HepG2 (cell line): ENCODE results near the gene FCRLA. TPM values are rescaled to one million over a fixed set of nuclear protein-coding genes. Genes with fewer than 3 reads are reported as not detected.

ENCODE experiments used
- NFKBIZ ChIP-seq: IDR thresholded peaks from 2 replicates; pipeline ENCODE4 v1.6.1; 2018; ENCODE audit warnings: missing genetic modification reagents, missing compliant biosample characterization
- SCMH1 ChIP-seq: sonication (generic); formaldehyde crosslinking; IDR thresholded peaks from 2 replicates; pipeline ENCODE4 v1.9.0; 2021; ENCODE audit warnings: missing genetic modification reagents, mild to moderate bottlenecking, borderline replicate concordance
- ZNF101 ChIP-seq: sonication (generic); formaldehyde crosslinking; IDR thresholded peaks from 2 replicates; pipeline ENCODE4 v1.4.0; 2020; ENCODE audit warnings: mild to moderate bottlenecking, low read depth, missing genetic modification reagents, borderline replicate concordance
- ZNF672 ChIP-seq: sonication (generic); formaldehyde crosslinking; IDR thresholded peaks from 2 replicates; pipeline ENCODE4 v1.8.1; 2022; ENCODE audit warnings: missing genetic modification reagents
- polyA plus RNA-seq, 8 experiments: library from polyadenylated mRNA; depleted of rRNA in 3 of 8; stranded (reverse) in 7 of 8; unstranded in 1 of 8; fragments of >200 nt; fragmentation: Illumina TruSeq in 4 of 8; extraction: Trizol in 4 of 8; gene quantifications; 2 replicates each; pipeline versions ENCODE4 v1.2.1 to v1.2.3, GENCODE V29; 2011 to 2016; ENCODE audit warnings: low read depth in 4 of 8, missing spikeins in 1 of 8, mixed read lengths in 1 of 8; ENCODE audit not compliant: insufficient read depth in 1 of 8
- total RNA-seq, 5 experiments: library from RNA; depleted of rRNA; stranded (reverse); fragments of >200 nt; fragmentation: Illumina TruSeq; extraction: Trizol; gene quantifications; 2 replicates each; pipeline ENCODE4 v1.2.3, GENCODE V29; 2016; ENCODE audit warnings: low read depth in 1 of 5
- TF ChIP-seq, protein P1 (sequence below), 2 experiments: fragments of 450-650 bp in 1 of 2; sonication (generic) in 1 of 2; formaldehyde crosslinking in 1 of 2; IDR thresholded peaks; 2 replicates each; pipeline versions ENCODE4 v1.6.1 to v1.8.0; 2016 to 2022; ENCODE audit warnings: antibody characterized with exemption in 1 of 2, mild to moderate bottlenecking in 1 of 2, missing genetic modification reagents in 1 of 2
- TF ChIP-seq, protein P2 (sequence below): sonication (generic); formaldehyde crosslinking; IDR thresholded peaks from 2 replicates; pipeline ENCODE4 v1.4.0; 2020; ENCODE audit warnings: mild to moderate bottlenecking, missing genetic modification reagents
- TF ChIP-seq, protein P3 (sequence below): sonication (generic); formaldehyde crosslinking; conservative IDR thresholded peaks from 2 replicates; pipeline ENCODE4 v1.4.0; 2020; ENCODE audit warnings: missing genetic modification reagents
- TF ChIP-seq, protein P4 (sequence below): sonication (generic); formaldehyde crosslinking; IDR thresholded peaks from 2 replicates; pipeline ENCODE4 v1.4.0; 2020; ENCODE audit warnings: missing genetic modification reagents, mild to moderate bottlenecking, borderline replicate concordance

The FCRLA gene
- total and polyA plus RNA-seq, 2 of the 13 experiments (the other 11 are each of a cell fraction or from before 2014, with no cell fraction given), result not detected

DNA sequence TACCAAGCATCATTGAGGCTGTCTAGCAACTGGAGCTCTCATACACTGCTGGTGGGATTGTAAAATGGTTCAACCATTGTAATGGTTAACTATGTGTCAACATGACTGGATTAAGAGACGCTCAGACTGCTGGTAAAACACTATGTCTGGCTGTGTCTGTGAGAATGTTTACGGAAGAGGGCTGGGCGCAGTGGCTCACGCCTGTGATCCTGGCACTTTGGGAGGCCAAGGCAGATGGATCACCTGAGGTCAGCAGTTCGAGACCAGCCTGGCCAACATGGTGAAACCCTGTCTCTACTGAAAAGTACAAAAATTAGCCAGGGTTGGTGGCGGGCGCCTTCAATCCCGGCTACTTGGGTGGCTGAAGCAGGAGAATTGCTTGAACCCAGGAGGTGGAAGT lies 4.8 kb upstream of the FCRLA start (continued):
- TF ChIP-seq, protein P1, sequence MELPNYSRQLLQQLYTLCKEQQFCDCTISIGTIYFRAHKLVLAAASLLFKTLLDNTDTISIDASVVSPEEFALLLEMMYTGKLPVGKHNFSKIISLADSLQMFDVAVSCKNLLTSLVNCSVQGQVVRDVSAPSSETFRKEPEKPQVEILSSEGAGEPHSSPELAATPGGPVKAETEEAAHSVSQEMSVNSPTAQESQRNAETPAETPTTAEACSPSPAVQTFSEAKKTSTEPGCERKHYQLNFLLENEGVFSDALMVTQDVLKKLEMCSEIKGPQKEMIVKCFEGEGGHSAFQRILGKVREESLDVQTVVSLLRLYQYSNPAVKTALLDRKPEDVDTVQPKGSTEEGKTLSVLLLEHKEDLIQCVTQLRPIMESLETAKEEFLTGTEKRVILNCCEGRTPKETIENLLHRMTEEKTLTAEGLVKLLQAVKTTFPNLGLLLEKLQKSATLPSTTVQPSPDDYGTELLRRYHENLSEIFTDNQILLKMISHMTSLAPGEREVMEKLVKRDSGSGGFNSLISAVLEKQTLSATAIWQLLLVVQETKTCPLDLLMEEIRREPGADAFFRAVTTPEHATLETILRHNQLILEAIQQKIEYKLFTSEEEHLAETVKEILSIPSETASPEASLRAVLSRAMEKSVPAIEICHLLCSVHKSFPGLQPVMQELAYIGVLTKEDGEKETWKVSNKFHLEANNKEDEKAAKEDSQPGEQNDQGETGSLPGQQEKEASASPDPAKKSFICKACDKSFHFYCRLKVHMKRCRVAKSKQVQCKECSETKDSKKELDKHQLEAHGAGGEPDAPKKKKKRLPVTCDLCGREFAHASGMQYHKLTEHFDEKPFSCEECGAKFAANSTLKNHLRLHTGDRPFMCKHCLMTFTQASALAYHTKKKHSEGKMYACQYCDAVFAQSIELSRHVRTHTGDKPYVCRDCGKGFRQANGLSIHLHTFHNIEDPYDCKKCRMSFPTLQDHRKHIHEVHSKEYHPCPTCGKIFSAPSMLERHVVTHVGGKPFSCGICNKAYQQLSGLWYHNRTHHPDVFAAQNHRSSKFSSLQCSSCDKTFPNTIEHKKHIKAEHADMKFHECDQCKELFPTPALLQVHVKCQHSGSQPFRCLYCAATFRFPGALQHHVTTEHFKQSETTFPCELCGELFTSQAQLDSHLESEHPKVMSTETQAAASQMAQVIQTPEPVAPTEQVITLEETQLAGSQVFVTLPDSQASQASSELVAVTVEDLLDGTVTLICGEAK (IDR thresholded peaks at IDR 0.05), result no peak
- TF ChIP-seq, protein P1 (CRISPR knock-in tag; IDR thresholded peaks at IDR 0.05), result no peak; the same call in 1 of the 2 replicates
- TF ChIP-seq SCMH1 (CRISPR knock-in tag) (no peak), NFKBIZ (CRISPR knock-in tag) (no peak), ZNF672 (no peak), ZNF101 (no peak)
- TF ChIP-seq, protein P2, sequence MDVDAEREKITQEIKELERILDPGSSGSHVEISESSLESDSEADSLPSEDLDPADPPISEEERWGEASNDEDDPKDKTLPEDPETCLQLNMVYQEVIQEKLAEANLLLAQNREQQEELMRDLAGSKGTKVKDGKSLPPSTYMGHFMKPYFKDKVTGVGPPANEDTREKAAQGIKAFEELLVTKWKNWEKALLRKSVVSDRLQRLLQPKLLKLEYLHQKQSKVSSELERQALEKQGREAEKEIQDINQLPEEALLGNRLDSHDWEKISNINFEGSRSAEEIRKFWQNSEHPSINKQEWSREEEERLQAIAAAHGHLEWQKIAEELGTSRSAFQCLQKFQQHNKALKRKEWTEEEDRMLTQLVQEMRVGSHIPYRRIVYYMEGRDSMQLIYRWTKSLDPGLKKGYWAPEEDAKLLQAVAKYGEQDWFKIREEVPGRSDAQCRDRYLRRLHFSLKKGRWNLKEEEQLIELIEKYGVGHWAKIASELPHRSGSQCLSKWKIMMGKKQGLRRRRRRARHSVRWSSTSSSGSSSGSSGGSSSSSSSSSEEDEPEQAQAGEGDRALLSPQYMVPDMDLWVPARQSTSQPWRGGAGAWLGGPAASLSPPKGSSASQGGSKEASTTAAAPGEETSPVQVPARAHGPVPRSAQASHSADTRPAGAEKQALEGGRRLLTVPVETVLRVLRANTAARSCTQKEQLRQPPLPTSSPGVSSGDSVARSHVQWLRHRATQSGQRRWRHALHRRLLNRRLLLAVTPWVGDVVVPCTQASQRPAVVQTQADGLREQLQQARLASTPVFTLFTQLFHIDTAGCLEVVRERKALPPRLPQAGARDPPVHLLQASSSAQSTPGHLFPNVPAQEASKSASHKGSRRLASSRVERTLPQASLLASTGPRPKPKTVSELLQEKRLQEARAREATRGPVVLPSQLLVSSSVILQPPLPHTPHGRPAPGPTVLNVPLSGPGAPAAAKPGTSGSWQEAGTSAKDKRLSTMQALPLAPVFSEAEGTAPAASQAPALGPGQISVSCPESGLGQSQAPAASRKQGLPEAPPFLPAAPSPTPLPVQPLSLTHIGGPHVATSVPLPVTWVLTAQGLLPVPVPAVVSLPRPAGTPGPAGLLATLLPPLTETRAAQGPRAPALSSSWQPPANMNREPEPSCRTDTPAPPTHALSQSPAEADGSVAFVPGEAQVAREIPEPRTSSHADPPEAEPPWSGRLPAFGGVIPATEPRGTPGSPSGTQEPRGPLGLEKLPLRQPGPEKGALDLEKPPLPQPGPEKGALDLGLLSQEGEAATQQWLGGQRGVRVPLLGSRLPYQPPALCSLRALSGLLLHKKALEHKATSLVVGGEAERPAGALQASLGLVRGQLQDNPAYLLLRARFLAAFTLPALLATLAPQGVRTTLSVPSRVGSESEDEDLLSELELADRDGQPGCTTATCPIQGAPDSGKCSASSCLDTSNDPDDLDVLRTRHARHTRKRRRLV (CRISPR knock-in tag), result no peak
- TF ChIP-seq, protein P3, sequence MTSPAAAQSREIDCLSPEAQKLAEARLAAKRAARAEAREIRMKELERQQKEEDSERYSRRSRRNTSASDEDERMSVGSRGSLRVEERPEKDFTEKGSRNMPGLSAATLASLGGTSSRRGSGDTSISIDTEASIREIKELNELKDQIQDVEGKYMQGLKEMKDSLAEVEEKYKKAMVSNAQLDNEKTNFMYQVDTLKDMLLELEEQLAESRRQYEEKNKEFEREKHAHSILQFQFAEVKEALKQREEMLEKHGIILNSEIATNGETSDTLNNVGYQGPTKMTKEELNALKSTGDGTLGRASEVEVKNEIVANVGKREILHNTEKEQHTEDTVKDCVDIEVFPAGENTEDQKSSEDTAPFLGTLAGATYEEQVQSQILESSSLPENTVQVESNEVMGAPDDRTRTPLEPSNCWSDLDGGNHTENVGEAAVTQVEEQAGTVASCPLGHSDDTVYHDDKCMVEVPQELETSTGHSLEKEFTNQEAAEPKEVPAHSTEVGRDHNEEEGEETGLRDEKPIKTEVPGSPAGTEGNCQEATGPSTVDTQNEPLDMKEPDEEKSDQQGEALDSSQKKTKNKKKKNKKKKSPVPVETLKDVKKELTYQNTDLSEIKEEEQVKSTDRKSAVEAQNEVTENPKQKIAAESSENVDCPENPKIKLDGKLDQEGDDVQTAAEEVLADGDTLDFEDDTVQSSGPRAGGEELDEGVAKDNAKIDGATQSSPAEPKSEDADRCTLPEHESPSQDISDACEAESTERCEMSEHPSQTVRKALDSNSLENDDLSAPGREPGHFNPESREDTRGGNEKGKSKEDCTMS (CRISPR knock-in tag), result no peak
- TF ChIP-seq, protein P4, sequence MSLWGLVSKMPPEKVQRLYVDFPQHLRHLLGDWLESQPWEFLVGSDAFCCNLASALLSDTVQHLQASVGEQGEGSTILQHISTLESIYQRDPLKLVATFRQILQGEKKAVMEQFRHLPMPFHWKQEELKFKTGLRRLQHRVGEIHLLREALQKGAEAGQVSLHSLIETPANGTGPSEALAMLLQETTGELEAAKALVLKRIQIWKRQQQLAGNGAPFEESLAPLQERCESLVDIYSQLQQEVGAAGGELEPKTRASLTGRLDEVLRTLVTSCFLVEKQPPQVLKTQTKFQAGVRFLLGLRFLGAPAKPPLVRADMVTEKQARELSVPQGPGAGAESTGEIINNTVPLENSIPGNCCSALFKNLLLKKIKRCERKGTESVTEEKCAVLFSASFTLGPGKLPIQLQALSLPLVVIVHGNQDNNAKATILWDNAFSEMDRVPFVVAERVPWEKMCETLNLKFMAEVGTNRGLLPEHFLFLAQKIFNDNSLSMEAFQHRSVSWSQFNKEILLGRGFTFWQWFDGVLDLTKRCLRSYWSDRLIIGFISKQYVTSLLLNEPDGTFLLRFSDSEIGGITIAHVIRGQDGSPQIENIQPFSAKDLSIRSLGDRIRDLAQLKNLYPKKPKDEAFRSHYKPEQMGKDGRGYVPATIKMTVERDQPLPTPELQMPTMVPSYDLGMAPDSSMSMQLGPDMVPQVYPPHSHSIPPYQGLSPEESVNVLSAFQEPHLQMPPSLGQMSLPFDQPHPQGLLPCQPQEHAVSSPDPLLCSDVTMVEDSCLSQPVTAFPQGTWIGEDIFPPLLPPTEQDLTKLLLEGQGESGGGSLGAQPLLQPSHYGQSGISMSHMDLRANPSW (CRISPR knock-in tag), result 0 out of 2 replicates have a peak, but pooled peaks have one; percentile 51
